ENCODE results near the gene ARID3C.

- TF ChIP-seq, protein P1, sequence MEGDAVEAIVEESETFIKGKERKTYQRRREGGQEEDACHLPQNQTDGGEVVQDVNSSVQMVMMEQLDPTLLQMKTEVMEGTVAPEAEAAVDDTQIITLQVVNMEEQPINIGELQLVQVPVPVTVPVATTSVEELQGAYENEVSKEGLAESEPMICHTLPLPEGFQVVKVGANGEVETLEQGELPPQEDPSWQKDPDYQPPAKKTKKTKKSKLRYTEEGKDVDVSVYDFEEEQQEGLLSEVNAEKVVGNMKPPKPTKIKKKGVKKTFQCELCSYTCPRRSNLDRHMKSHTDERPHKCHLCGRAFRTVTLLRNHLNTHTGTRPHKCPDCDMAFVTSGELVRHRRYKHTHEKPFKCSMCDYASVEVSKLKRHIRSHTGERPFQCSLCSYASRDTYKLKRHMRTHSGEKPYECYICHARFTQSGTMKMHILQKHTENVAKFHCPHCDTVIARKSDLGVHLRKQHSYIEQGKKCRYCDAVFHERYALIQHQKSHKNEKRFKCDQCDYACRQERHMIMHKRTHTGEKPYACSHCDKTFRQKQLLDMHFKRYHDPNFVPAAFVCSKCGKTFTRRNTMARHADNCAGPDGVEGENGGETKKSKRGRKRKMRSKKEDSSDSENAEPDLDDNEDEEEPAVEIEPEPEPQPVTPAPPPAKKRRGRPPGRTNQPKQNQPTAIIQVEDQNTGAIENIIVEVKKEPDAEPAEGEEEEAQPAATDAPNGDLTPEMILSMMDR (conservative IDR thresholded peaks at IDR 0.05) = no peak
- no peak for TF ChIP-seq EZH2 (IDR thresholded peaks at IDR 0.05; ENCODE audit: low read depth)
Measured at GRCh38 chr9:34665067-34665380, 36.2 kb upstream of the ARID3C start.
